K562 (cell line): ENCODE results near the gene CEP131.

Experiments
- COPS2 ChIP-seq: fragments of 450-650 bp; conservative IDR thresholded peaks from 2 replicates; pipeline ENCODE4 v1.6.1; 2016; ENCODE audit warnings: mild to moderate bottlenecking, moderate library complexity
- CXXC5 ChIP-seq: fragments of 250-450 bp; sonication (Bioruptor Pico); IDR thresholded peaks from 2 replicates; pipeline ENCODE4 v1.8.0; 2022; ENCODE audit warnings: inconsistent platforms, mild to moderate bottlenecking, moderate library complexity
- HDAC2 ChIP-seq: fragments of 450-650 bp; IDR thresholded peaks from 2 replicates; pipeline ENCODE4 v1.6.1; 2016; ENCODE audit warnings: mild to moderate bottlenecking
- HOXB6 ChIP-seq: fragments of 250-450 bp; sonication (Bioruptor Pico); IDR thresholded peaks from 2 replicates; pipeline ENCODE4 v1.5.1; 2022; ENCODE audit warnings: mild to moderate bottlenecking, borderline replicate concordance
- MED1 ChIP-seq: sonication (generic); formaldehyde crosslinking; IDR thresholded peaks from 2 replicates; pipeline ENCODE4 v1.8.1; 2023; ENCODE audit warnings: missing genetic modification reagents, borderline replicate concordance
- MIER1 ChIP-seq: fragments of 450-650 bp; IDR thresholded peaks from 2 replicates; pipeline ENCODE4 v1.6.1; 2016; ENCODE audit warnings: antibody characterized with exemption, mild to moderate bottlenecking, low read depth
- SMAD3 ChIP-seq: fragments of 450-650 bp; formaldehyde crosslinking; conservative IDR thresholded peaks from 2 replicates; pipeline ENCODE4 v1.4.0; 2020; ENCODE audit warnings: mild to moderate bottlenecking
- ZNF12 ChIP-seq: sonication (generic); formaldehyde crosslinking; IDR thresholded peaks from 2 replicates; pipeline ENCODE4 v1.4.0; 2020; ENCODE audit warnings: mild to moderate bottlenecking, missing genetic modification reagents
- ZNF140 ChIP-seq: fragments of 250-450 bp; sonication (Bioruptor Pico); IDR thresholded peaks from 2 replicates; pipeline ENCODE4 v1.8.0; 2021; ENCODE audit warnings: moderate library complexity, mild to moderate bottlenecking, inconsistent platforms
- TF ChIP-seq, protein P1 (sequence below), 3 experiments: IDR thresholded peaks in 2 of 3; conservative IDR thresholded peaks in 1 of 3; 2 replicates each; pipeline ENCODE4 v1.5.1; 2011 to 2012; ENCODE audit warnings: low read length in 3 of 3, mild to moderate bottlenecking in 3 of 3, control low read depth in 2 of 3, improper control_type of control experiment in 1 of 3, inconsistent platforms in 1 of 3, low read depth in 1 of 3, mixed read lengths in 1 of 3, moderate library complexity in 1 of 3; ENCODE audit not compliant: insufficient read depth in 2 of 3
- TF ChIP-seq, protein P2 (sequence below): conservative IDR thresholded peaks from 2 replicates; pipeline ENCODE4 v1.6.1; 2011; ENCODE audit warnings: low read depth, mild to moderate bottlenecking, low read length; ENCODE audit not compliant: control insufficient read depth
- TF ChIP-seq, protein P3 (sequence below): fragments of 450-650 bp; IDR thresholded peaks from 2 replicates; pipeline ENCODE4 v1.6.1; 2016; ENCODE audit warnings: antibody characterized with exemption

DNA sequence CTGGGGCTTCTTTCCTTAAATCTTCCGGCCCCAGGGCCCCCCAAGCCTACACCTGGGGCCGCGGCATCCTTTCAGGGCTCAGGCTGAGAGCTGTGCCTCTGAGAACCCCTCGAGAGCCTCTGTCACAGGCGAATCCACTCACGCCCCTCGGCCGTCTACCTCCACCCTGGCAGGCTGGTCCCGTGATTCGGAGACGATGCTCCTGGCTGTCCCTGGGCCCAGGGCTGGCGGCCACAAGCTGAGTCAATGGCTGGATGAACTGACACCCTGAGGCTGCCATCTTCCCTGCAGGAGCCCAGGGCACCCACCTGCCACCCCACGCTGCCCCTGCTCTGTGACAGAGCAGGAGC is 11.7 kb upstream of the CEP131 start:
- no peak for TF ChIP-seq SMAD3
- TF ChIP-seq, protein P1, sequence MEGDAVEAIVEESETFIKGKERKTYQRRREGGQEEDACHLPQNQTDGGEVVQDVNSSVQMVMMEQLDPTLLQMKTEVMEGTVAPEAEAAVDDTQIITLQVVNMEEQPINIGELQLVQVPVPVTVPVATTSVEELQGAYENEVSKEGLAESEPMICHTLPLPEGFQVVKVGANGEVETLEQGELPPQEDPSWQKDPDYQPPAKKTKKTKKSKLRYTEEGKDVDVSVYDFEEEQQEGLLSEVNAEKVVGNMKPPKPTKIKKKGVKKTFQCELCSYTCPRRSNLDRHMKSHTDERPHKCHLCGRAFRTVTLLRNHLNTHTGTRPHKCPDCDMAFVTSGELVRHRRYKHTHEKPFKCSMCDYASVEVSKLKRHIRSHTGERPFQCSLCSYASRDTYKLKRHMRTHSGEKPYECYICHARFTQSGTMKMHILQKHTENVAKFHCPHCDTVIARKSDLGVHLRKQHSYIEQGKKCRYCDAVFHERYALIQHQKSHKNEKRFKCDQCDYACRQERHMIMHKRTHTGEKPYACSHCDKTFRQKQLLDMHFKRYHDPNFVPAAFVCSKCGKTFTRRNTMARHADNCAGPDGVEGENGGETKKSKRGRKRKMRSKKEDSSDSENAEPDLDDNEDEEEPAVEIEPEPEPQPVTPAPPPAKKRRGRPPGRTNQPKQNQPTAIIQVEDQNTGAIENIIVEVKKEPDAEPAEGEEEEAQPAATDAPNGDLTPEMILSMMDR (IDR thresholded peaks at IDR 0.05 in 2 of 3, conservative IDR thresholded peaks at IDR 0.05 in 1 of 3; ENCODE audit: insufficient read depth in 2 of 3, low read depth in 1 of 3, low read length in 3 of 3) = no peak
- TF ChIP-seq MIER1 = no peak
- no peak for TF ChIP-seq HOXB6
- TF ChIP-seq MED1 (CRISPR knock-in tag) = no peak
- TF ChIP-seq, protein P2, sequence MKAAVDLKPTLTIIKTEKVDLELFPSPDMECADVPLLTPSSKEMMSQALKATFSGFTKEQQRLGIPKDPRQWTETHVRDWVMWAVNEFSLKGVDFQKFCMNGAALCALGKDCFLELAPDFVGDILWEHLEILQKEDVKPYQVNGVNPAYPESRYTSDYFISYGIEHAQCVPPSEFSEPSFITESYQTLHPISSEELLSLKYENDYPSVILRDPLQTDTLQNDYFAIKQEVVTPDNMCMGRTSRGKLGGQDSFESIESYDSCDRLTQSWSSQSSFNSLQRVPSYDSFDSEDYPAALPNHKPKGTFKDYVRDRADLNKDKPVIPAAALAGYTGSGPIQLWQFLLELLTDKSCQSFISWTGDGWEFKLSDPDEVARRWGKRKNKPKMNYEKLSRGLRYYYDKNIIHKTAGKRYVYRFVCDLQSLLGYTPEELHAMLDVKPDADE = no peak
- TF ChIP-seq ZNF140 (CRISPR knock-in tag) = no peak
- no peak for TF ChIP-seq ZNF12 (CRISPR knock-in tag)
- no peak for TF ChIP-seq COPS2
- TF ChIP-seq, protein P3, sequence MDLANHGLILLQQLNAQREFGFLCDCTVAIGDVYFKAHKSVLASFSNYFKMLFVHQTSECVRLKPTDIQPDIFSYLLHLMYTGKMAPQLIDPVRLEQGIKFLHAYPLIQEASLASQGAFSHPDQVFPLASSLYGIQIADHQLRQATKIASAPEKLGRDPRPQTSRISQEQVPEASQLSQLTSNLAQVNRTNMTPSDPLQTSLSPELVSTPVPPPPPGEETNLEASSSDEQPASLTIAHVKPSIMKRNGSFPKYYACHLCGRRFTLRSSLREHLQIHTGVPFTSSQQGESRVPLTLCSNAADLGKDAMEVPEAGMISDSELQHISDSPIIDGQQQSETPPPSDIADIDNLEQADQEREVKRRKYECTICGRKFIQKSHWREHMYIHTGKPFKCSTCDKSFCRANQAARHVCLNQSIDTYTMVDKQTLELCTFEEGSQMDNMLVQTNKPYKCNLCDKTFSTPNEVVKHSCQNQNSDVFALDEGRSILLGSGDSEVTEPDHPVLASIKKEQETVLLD = no peak
- no peak for TF ChIP-seq HDAC2
- no peak for TF ChIP-seq CXXC5 (CRISPR knock-in tag)
